GM18867 (cell line): ENCODE results near the gene GABRB3.
"Not testable (repeated sequence)": the region's sequence is repeated elsewhere in the genome, so short reads cannot be mapped to it uniquely, and the experiment has no call there.

Experiments used
- ATAC-seq: cut with Tn5 transposase; IDR thresholded peaks from one replicate; pipeline ENCODE4 v1.9.1; 2021; ENCODE audit warnings: mild to moderate bottlenecking, moderate library complexity; ENCODE audit not compliant: unreplicated experiment

Gene GABRB3

DNA sequence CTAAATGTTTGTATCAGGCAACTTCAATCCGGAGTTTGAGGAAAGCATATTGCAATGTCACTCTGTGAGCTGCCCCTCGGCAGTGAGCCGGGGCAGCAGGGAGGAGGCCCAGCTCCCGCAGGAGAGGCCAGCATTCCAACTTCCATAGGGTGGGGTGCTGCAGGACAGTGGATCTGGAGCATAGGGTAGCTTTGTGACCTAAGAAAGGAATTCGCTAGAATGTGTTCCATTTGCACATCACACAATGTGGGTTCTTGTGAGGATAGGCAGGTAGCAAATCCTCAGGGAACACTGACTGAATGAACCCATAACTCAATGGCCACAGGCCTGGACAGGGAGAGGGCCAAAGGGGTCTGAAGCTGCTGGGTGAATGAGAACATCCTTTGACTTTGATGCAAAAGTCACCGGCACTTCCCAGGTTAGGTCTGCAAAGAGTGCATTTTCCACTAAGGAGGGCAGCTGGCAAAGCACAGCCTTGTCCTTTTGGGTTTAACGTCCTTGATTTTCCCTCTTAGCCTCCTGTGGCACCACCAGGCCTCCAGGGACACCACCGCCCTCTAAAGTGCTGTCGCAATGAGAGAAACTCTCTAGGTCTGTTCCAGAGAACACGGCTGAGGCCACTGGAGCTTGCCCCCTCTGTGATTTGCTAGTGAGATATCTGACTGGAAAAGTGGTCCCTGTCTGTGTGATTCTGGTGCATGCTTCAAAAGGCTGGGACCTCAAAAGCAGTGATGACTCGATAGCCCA lies 36.2 kb downstream of the GABRB3 start:
- no peak for ATAC-seq

DNA sequence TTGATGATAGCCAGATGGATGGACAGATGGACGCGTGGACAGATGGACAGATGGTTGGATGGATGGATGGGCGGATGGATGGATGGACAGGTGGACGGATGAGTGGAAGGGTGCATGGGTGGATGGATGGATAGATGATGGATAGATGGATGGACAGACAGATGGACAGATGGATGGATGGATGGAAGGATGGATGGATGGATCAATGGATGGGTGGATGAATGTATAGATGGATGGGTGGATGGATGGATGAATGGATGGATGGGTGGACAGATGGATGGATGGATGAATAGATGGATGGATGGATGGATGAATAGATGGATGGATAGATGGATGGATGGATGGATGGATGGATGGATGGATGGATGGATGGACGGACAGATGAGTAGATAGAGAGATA lies 40.9 kb downstream of the GABRB3 start:
- ATAC-seq, result no peak

- ATAC-seq, result no peak
Measured at GRCh38 chr15:26729581-26729980, 43.3 kb downstream of the GABRB3 start.

GRCh38 chr15:26729030-26729429 lies 43.8 kb downstream of the GABRB3 start:
- ATAC-seq, result no peak

- ATAC-seq, result no peak
Measured at GRCh38 chr15:26724381-26725150, 48.3 kb downstream of the GABRB3 start.

DNA sequence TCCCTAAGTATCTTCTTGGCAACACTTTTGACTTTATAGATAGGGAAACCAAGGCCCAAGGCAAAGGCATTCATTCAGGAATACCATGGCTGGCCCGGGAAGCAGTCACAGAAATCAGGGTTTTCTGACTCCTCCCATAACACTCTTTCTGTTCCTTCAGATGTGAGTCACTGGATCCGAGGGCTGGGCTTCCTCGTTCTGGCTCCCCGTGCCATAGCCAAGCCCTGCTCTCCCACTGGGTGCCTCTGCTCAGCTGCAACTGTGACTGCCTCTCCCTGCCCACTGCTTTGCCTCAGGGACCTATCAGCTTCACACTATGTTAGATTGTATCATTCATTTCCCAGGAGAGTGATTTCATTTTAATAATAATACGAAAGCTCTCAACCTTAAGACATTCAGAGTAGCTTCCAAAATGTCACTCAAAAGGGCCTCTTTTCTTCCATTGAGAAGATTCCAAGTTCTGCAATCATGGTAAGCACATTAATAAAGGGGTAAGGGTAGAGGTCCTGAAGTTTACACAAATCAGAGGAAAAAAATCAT lies 50.2 kb downstream of the GABRB3 start:
- ATAC-seq, result no peak

GRCh38 chr15:26721232-26721967 lies 51.5 kb downstream of the GABRB3 start:
- no peak for ATAC-seq

DNA sequence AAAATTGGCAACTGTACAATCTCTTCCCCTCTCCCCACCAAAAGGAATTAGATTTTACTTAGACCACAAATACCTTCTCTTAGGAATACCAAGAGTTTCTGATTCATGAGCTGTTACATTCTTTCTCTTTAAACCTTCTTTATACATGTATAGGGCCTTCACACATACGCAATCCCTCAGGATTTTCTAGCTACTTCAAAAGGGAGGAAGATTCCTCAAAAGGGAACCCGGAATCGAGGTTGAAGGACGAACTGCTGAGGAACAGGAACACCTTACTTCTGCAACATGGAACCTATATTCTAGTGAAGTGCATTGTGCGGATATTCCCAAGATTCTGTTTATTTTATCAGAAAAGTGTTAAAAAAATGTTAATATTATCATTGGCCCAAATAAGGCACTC lies 52.3 kb downstream of the GABRB3 start:
- ATAC-seq, result no peak

- not testable (repeated sequence) for ATAC-seq
Measured at GRCh38 chr15:26719866-26720265, 53.0 kb downstream of the GABRB3 start.

DNA sequence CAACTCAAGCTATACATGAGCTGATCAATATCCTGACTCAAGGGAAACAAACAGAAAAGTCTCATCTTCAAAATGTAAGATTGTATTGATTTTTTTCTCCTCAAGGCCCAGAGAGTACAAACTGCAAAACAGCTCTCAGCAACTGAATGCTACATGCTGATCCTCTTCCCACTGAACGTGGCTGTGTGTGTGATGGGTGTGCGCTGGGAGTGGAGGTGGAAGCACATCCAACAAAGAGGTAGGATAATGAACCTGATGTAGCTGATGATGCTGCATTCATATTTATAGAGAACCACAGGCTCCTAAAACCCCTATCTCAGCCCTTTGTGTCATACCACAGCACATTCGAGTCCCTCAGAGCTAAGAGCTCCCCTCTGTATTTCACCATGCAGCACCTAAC lies 56.8 kb downstream of the GABRB3 start:
- no peak for ATAC-seq

DNA sequence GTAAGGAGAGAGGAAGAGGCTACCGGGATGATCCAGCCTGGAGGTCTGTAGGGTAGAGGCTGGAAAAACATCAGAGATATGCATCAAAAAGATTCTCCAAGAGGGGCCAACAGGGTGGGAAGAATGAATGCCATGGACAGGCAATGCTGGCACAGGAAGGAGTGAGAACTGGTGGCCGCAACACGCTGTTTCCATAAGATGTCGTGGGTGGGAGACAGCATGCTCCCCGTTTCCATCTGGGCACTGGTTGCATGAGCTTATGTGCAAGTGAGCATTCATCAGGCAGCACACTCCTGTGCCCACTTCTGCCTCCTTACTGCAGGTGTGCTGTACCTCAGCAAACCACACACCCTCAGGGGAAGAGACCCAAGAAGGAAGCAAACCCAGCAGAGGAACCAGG lies 59.4 kb downstream of the GABRB3 start:
- no peak for ATAC-seq

DNA sequence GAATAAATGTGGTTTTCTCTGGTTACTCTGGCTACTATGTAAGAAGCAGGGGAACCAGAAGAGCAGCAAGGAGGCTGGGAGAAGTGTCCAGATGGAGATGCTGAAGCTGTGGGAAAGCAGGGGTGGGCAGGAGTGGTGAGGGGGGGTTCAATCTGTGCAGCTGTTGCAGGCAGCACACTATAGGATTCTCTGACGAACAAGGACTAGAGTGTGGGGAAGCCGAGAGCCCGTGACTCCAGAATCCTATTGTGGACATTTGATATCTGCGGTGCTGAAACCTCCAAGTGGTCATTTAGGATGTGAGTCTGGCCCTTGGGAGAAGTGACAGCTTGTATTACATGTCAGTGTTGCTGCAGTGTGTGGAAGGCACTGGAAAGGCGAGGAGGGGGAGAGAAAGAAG lies 60.5 kb downstream of the GABRB3 start:
- no peak for ATAC-seq

DNA sequence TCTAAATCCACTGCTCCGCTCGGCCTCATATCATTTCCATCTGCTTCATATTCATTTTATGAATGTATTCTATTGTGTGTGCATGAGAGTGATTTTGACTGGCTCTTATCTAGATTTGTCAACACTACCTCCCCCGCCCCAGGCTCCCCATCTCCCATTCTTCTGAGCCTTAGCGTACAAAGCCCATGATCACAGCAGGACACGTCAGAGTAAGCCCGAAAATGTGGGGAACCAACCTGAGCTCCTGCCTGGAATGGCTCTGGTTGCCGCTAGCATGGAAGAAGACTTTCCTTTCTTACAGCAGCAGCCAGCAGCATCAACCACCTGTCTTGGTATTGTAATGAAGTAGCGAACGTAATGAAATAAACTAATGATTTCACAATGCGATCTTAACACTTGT lies 61.4 kb downstream of the GABRB3 start:
- no peak for ATAC-seq

DNA sequence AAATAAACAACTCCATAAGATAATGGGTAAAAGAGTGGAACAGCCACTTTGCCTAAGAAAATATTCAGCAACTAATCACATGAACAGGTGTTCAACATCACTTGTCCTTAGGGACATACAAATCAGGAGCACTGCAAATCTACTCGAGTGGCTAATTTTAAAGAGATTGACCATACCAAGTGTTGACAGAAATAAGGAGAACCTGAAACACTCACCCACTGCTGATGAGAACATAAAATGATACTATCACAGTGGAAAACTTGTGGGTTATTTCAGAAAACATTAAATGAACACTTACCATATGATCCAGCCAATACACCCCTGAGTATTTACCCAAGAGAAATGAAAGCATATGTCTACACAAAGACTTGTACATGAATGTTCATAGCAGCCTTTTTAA lies 70.5 kb downstream of the GABRB3 start:
- no peak for ATAC-seq

DNA sequence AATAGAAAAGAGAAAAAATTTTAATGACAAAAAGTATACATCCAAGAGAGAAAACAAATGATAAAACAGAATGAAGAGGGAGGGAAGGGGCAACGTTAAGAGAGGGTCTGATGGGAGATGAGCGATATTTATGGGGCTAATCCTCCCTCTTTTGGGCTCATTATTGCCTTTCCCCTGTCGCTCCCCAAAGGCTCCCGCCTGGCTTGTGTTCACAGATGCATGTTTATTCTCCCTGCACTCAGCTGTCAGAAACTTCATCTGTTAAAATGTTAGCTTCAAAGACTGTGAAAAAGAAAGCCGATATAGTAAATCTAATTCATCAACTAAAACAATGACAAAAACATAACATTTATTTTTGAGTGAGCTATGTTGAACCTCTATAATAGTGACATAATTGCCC lies 74.3 kb downstream of the GABRB3 start:
- no peak for ATAC-seq

DNA sequence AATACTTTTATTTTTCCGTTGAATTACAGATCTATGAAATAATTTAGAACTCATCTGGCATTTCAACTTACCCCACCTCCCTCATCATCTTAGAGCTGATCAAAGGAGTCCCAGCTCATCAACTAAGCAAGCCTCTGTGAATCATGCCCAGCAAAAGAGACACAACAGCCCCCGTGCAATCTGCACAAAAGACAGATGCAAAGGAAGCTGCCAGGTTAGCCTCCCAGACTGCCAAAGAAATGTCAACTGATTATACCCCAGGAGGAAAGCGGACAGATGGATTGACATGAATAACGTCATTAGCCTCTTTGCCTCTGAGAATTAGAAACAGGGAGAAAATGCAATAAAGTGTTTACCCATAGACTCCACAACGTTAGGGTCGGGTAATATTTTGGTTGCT lies 75.0 kb downstream of the GABRB3 start:
- ATAC-seq, result no peak

GRCh38 chr15:26691249-26691648 lies 81.6 kb downstream of the GABRB3 start:
- ATAC-seq, result no peak

- no peak for ATAC-seq
Measured at GRCh38 chr15:26690778-26691177, 82.1 kb downstream of the GABRB3 start.

DNA sequence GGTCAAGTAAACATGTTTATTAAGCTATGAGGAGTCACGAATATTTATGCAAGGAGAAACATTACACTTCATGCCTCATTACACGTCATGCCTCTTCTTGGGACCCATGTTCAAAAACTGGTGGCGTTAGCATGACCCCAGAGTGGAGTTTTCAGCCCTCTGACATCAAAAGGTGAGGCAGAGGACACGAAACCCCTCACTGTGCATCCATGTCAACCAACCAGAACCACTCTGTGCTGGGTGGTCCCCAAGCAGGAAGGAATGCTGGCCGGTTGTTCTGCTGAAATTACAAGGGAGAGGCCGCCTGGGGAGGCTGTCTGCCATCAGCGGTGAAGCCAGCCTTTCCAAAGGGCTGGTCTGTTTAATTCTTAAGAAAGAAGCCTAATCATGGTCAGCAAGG lies 83.4 kb downstream of the GABRB3 start:
- ATAC-seq, result no peak

GRCh38 chr15:26686547-26687187 lies 86.2 kb downstream of the GABRB3 start:
- no peak for ATAC-seq

- ATAC-seq, result no peak
Measured at GRCh38 chr15:26682598-26683164, 90.2 kb downstream of the GABRB3 start.
